WTC11 (cell line): ENCODE results near the gene DOP1B.

ENCODE experiments used
- AFF4 ChIP-seq: sonication (generic); formaldehyde crosslinking; IDR thresholded peaks from 2 replicates; pipeline ENCODE4 v1.8.1; 2023; ENCODE audit warnings: mild to moderate bottlenecking, missing genetic modification reagents, borderline replicate concordance
- JUN ChIP-seq: sonication (generic); formaldehyde crosslinking; IDR thresholded peaks from 2 replicates; pipeline ENCODE4 v1.8.0; 2023; ENCODE audit warnings: mild to moderate bottlenecking, missing genetic modification reagents
- TCF7 ChIP-seq: sonication (generic); formaldehyde crosslinking; IDR thresholded peaks from 2 replicates; pipeline ENCODE4 v1.8.0; 2022; ENCODE audit warnings: mild to moderate bottlenecking, low read depth, missing genetic modification reagents, moderate library complexity

GRCh38 chr21:36132696-36133095, 23.9 kb upstream of the DOP1B start:
- TF ChIP-seq AFF4: no peak
- TF ChIP-seq JUN (CRISPR knock-in tag): no peak
- no peak for TF ChIP-seq TCF7
